GM23338 (cell line): ENCODE results near the gene RUNX3.

Source experiments
- CTCF ChIP-seq, 2 experiments: fragments of 200-600 bp in 1 of 2; sonication (generic) in 1 of 2; conservative IDR thresholded peaks; 2 replicates each; pipeline versions ENCODE4 v1.5.1 to v1.6.1; 2016 to 2017; ENCODE audit warnings: antibody characterized with exemption in 2 of 2, low read depth in 2 of 2, mild to moderate bottlenecking in 2 of 2, moderate library complexity in 1 of 2
- ETS1 ChIP-seq: IDR thresholded peaks from 2 replicates; pipeline ENCODE4 v1.6.1; 2016; ENCODE audit warnings: antibody characterized with exemption
- EZH2 ChIP-seq: fragments of 200-600 bp; sonication (generic); IDR thresholded peaks from one replicate; pipeline ENCODE4 v1.8.0; 2017; ENCODE audit warnings: antibody characterized with exemption, mild to moderate bottlenecking, low read depth; ENCODE audit not compliant: unreplicated experiment
- EZH2phosphoT487 ChIP-seq: fragments of 200-600 bp; sonication (generic); IDR thresholded peaks from one replicate; pipeline ENCODE4 v1.8.1; 2018; ENCODE audit warnings: antibody characterized with exemption; ENCODE audit not compliant: unreplicated experiment
- JUNB ChIP-seq: IDR thresholded peaks from one replicate; pipeline ENCODE4 v1.6.1; 2016; ENCODE audit warnings: antibody characterized with exemption; ENCODE audit not compliant: unreplicated experiment
- POLR2AphosphoS5 ChIP-seq: IDR thresholded peaks from 2 replicates; pipeline ENCODE4 v1.6.1; 2016; ENCODE audit warnings: antibody characterized with exemption, low read depth
- REST ChIP-seq: IDR thresholded peaks from one replicate; pipeline ENCODE4 v1.6.1; 2018; ENCODE audit warnings: antibody characterized with exemption; ENCODE audit not compliant: unreplicated experiment

GRCh38 chr1:24904731-24905354 lies 25.2 kb downstream of the RUNX3 start:
- TF ChIP-seq POLR2AphosphoS5 (no peak), CTCF (conservative IDR thresholded peaks at IDR 0.05; ENCODE audit: low read depth in 2 of 2) (no peak), EZH2phosphoT487 (no peak), REST (no peak), EZH2 (no peak), JUNB (no peak), ETS1 (no peak)
